Measurements from ENCODE around the gene FOXK1.

Gene FOXK1

DNA sequence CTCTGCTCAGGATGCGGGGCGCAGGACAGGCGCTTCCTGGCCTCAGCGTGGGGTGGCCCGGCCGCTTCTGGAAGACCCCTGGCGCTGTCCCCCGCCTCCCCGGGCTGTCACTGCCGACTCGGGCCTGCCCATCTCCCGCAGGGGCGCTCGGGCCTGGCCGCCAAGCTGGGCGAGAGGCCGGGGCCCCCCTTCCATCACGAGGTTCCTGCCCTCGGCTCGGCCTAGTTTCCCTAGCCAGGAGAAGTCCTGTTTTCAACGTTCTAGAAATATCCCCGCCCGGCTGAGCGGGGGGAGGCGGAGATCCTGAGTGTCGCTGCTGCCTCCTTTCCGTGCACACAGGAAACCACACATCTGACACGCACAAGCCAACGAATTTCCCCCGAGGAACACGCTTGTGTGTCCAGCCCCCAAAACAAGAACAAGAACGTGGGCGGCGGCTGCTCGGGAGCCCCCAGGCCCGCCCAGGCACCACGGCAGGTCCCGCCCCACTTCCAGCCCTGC is 127.0 kb downstream of the FOXK1 start:
- peak overlapping the region; percentile 62 for H3K4me3 Mint-ChIP-seq
- no peaks in the 10 kb centered on the region for H3K36me3 Mint-ChIP-seq (ENCODE audit: low read depth)
- H3K4me1 Mint-ChIP-seq (ENCODE audit: low read depth): peaks cover 4% of the 10 kb centered on the region
- H3K27me3 Mint-ChIP-seq (ENCODE audit: low read depth): peaks cover 43% of the 10 kb centered on the region
- peaks cover 14% of the 10 kb centered on the region for H3K9me3 Mint-ChIP-seq
- peak overlapping the region; percentile 26 for H3K27ac Mint-ChIP-seq

DNA sequence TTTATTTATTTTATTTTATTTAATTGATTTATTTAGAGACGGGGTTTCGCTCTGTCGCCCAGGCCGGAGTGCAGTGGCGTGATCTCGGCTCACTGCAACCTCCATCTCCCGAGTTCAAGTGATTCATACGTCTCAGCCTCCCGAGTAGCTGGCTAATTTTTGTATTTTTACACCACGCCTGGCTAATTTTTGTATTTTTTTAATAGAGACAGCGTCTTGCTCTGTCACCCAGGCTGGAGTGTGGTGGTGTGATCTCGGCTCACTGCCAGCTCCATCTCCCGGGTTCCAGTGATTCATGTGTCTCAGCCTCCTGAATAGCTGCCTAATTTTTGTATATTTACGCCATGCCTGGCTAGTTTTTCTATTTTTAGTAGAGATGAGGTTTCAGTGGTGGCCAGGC is 127.6 kb downstream of the FOXK1 start:
- peaks cover 4% of the 10 kb centered on the region for H3K4me1 Mint-ChIP-seq (ENCODE audit: low read depth)
- no peak overlapping the region for H3K27ac Mint-ChIP-seq
- H3K4me3 Mint-ChIP-seq: peak overlapping the region; percentile 37
- H3K36me3 Mint-ChIP-seq (ENCODE audit: low read depth): no peaks in the 10 kb centered on the region
- H3K9me3 Mint-ChIP-seq: peaks cover 14% of the 10 kb centered on the region
- peaks cover 46% of the 10 kb centered on the region for H3K27me3 Mint-ChIP-seq (ENCODE audit: low read depth)

DNA sequence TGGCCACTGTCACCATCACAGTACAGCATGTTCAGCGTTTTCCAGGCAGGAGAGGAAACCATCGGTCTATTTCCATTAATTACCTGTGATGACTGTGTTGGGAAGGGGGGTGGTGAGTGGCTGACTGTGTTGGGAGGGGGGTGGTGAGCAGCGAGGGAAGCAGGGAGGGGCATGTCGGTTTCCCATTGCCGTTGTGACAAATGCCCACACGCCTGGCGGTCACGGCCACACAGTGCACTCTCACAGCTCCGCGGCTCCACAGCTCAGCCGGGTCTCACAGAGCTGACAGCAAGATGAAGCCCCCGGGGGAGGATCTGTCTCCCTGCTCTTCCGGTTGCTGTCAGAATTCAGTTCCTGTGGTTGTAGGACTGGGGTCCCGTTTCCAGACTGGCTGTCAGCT is 132.3 kb downstream of the FOXK1 start:
- Mint-ChIP-seq H3K4me3 (no peak overlapping the region), H3K9me3 (peaks cover 14% of the 10 kb centered on the region), H3K36me3 (ENCODE audit: low read depth) (no peaks in the 10 kb centered on the region), H3K27ac (peak overlapping the region; percentile 31), H3K4me1 (ENCODE audit: low read depth) (peaks cover 3% of the 10 kb centered on the region), H3K27me3 (ENCODE audit: low read depth) (peaks cover 22% of the 10 kb centered on the region)

DNA sequence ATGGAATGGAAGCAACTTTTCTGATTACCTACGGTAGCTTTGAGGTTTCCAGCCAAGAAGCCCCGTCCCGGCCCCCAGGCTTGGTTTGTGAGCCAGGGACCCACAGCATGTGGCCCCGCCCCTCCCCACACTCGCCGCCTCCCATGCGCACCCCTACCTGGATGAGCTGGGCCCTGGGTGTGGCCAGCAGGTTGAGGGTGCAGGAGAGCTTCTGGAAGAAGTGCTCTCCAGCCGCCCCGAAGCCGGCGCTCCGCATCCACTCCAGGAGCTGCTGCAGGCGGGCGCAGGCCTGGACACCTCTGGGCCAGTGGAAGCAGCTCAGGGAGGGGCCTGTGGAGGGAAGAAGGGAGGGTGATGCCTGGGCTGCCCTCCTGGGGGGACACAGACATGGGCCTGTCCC is 133.0 kb downstream of the FOXK1 start:
- Mint-ChIP-seq H3K27ac (no peak overlapping the region), H3K4me3 (no peak overlapping the region), H3K27me3 (ENCODE audit: low read depth) (peaks cover 22% of the 10 kb centered on the region), H3K9me3 (peaks cover 14% of the 10 kb centered on the region), H3K4me1 (ENCODE audit: low read depth) (peaks cover 3% of the 10 kb centered on the region), H3K36me3 (ENCODE audit: low read depth) (no peaks in the 10 kb centered on the region)

DNA sequence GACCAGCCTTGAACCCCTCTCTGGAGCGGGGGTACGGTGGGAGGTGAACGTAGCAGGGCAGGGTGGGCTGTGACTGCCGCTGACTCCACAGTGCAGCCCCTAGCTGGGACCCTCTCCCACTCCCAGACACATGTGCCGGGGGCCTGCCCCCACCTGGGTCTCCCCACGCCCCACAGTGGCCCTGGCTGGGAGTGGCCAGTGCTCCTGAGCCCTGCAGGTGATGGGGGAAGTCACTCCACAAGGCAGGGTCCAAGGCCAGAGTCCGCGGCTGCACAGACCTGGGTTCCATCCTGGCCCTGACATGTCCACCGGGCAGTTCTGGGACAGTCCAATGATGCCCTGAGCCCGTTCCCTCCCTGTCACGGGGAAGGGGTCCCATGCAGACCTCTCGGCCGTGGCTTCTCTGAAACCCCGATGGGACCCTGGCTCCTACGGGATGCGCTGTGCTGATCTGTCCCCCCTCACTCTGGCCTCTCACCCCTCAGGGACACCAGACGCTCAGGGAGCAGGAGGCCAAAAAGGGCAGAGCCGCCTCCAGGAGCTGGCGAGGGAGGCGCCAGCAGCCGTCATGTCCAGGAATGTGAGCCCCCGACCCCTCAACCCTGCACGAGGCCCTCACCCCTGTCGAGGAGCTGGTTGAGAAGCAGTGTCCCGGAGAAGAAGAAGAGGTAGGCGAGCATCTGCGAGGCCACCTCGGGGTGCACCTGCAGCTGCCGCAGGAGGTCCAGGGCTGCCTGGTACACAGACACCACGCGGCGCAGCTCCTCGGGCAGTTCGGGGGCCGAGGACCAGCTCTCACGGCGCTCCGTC is 133.7 kb downstream of the FOXK1 start:
- H3K4me3 Mint-ChIP-seq: no peak overlapping the region
- H3K27me3 Mint-ChIP-seq (ENCODE audit: low read depth): peaks cover 17% of the 10 kb centered on the region
- H3K36me3 Mint-ChIP-seq (ENCODE audit: low read depth): no peaks in the 10 kb centered on the region
- peaks cover 14% of the 10 kb centered on the region for H3K9me3 Mint-ChIP-seq
- H3K27ac Mint-ChIP-seq: no peak overlapping the region
- peaks cover 1% of the 10 kb centered on the region for H3K4me1 Mint-ChIP-seq (ENCODE audit: low read depth)

DNA sequence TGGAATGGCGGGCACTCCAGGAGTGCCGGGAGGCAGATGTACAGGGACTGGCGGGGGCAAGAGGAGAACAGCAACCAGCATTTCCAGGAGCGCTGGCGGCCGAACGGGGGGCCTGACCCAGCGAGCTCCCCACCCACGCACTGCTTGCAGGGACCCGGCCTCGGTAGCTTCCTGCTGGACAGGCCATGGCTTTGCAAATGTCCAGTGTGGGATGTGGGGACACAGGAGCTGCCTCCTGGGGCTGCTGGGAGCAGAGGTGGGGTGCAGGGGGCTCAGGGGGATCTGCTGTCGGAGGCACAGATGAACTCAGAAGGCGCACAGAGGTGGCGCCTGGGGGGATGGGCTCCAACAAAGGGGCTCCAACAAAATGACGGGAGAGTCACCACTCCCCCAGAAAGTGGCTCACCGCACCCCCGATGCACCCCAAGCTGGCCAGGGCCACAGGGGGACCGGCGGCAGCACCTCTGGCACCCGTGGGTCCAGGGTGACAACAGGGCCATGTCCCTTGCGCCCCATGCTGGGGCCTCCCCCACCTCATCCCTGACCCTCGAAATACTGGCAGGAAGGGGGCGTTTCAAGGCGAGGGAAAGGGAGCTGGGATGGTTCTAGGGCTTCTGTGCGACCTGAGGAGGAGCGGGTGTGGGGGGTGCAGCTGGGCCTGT is 134.5 kb downstream of the FOXK1 start:
- Mint-ChIP-seq H3K27ac (no peak overlapping the region), H3K9me3 (peaks cover 14% of the 10 kb centered on the region), H3K4me1 (ENCODE audit: low read depth) (peaks cover 1% of the 10 kb centered on the region), H3K36me3 (ENCODE audit: low read depth) (no peaks in the 10 kb centered on the region), H3K27me3 (ENCODE audit: low read depth) (peaks cover 17% of the 10 kb centered on the region), H3K4me3 (no peak overlapping the region)

DNA sequence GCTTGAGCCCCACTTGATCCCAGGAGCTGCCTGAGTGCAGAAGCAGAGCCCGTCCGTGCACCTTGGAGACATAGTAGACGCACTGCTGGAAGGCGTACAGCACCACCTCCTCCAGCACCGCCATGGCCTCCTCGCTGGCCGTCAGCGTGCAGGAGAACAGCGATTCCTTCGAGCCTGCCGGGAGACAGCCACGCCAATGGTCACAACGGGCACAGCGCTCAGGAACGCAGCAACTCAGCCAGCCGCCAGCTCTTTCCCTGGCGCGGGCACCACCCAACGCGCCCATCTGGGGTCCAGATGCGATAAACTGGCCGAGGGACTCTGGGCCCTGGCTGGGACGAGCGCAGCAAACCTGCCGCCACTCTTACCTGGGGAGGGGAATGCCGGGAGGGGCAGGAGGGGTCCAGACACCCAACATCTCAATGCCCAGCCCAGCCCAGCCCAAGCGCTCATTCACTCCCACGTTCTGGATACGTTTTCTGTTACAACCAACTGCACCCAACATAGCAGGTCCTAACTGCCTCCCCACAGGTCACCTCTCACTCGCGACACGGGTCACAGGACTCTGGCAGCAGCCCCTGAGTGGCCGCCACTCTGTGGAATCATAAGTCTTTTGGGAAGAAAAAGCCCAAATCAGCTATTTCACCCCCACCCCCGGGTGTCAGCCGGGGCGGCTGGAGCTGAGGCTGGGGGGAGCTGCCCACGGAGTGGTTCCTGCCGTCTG is 135.2 kb downstream of the FOXK1 start:
- Mint-ChIP-seq H3K4me1 (ENCODE audit: low read depth) (peaks cover 1% of the 10 kb centered on the region), H3K9me3 (peaks cover 14% of the 10 kb centered on the region), H3K36me3 (ENCODE audit: low read depth) (no peaks in the 10 kb centered on the region), H3K27me3 (ENCODE audit: low read depth) (peaks cover 17% of the 10 kb centered on the region), H3K27ac (no peak overlapping the region), H3K4me3 (no peak overlapping the region)

DNA sequence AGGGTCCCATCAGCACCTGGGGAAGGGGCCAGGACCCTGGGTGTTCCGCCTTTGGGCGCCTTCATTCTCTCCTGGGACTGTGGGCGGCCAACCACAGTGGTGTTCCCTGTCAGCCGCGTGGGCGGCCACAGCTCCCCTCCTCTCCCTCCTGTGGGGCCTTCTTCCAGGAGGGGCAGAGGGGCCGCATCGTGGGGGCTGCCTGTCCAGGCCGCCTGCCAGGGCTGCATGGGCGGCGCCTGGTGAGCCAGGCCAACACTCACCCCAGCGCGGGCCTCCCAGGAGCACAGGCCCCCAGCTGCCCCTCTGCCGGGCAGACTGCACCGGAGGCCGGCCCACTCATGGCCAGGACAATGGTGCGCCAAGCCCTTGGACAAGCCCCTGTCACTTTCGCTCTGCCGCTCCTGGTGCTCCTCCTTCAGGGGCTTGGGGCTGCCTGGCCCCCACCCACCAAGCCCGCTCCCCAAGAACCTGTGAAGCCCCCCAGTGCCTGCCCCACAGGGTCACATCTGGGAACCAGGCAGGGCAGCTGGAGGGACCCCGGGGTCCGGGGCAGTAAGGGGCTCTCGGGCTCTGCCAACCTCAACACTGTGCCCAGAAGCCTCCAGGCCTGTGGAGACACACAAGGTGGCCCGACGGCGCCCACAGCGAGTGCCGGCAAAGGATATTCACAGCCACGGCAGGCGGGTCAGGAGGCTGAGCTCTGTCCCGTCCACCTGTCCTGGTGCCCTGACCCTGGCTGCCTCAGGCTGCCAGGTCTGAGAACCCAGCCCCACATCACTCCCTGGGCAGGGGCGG is 136.1 kb downstream of the FOXK1 start:
- no peak overlapping the region for H3K4me3 Mint-ChIP-seq
- peaks cover 1% of the 10 kb centered on the region for H3K4me1 Mint-ChIP-seq (ENCODE audit: low read depth)
- peaks cover 10% of the 10 kb centered on the region for H3K27me3 Mint-ChIP-seq (ENCODE audit: low read depth)
- peaks cover 6% of the 10 kb centered on the region for H3K9me3 Mint-ChIP-seq
- no peak overlapping the region for H3K27ac Mint-ChIP-seq
- no peaks in the 10 kb centered on the region for H3K36me3 Mint-ChIP-seq (ENCODE audit: low read depth)

DNA sequence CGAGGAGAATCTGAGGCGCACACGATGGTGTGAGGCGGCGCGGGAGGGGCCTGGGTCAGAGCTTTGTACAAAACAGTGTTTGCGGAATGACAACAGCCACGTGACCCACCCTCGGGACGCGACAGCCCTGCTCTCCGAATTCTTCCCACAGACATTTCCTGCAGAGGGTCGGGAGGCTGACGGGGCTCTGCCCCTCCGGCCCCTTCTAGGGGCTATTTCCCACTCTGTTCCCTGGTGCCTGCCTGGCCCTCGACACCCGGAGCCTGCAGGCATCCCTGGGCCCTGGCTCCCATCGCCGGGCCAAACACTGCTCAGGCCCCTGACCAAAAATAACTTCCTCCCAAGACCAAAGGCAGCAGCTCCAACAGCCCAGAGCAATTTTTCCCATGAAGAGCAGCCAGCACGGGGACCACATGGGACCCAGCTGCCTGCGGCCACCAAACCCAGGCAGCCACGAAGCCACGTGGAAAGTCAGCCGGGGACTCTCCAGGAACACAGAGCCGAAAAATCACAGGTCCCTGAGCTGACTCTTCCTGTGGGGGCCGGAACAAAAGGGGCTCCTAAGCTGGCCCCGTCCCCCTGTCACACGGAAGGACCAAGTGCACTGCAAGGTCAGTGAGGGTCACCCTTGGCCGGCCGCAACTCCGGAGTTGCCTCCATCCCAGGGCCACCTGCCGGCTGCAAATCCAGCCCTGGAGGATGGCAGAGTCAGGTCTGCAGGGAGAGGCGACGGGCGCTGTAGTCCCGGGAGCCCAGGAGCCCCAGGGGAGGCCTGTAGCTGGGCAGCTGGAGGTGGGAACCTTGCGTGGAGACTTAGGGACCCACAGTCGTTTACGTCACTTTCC is 137.7 kb downstream of the FOXK1 start:
- Mint-ChIP-seq H3K9me3 (no peaks in the 10 kb centered on the region), H3K4me3 (no peak overlapping the region)

DNA sequence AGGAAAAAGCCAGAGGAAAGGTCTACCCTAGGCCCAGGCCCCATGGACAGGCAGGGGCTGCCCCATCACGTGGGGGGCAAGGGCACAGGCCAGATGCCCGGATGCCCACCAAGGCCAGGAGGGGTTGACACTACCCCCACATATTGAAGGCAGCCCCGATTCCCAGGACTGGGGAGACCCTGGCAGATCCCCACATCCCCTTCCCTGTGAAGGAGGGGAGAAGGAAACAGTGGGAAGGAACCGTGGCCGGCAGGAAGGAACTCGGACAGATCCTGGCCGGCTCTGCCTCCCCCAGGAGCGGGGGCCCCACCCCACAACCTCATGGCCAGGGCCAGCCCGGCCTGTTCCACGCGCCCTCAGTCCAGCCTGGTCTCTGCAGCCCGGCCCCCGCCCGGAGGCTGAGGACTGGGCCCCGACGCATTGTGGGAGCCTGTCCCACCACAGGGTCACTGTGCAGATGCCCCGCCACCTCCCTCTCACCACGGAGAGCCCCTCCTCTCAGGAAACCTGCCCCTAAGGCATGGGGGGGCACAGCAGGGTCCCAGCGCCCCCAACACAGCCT is 138.4 kb downstream of the FOXK1 start:
- Mint-ChIP-seq H3K36me3 (ENCODE audit: low read depth) (no peaks in the 10 kb centered on the region), H3K4me3 (no peak overlapping the region), H3K4me1 (ENCODE audit: low read depth) (no peaks in the 10 kb centered on the region), H3K27ac (no peak overlapping the region), H3K27me3 (ENCODE audit: low read depth) (no peaks in the 10 kb centered on the region), H3K9me3 (no peaks in the 10 kb centered on the region)

More for the DNA sequence above, 137.7 kb downstream of the FOXK1 start:
- Mint-ChIP-seq H3K27me3 (ENCODE audit: low read depth) (no peaks in the 10 kb centered on the region), H3K36me3 (ENCODE audit: low read depth) (no peaks in the 10 kb centered on the region), H3K4me1 (ENCODE audit: low read depth) (peaks cover under 1% of the 10 kb centered on the region), H3K27ac (no peak overlapping the region)
